ENCODE results near the gene UBTD2. TPM values are rescaled to one million over a fixed set of nuclear protein-coding genes. Genes with fewer than 3 reads are reported as not detected.

The UBTD2 gene
- total and polyA plus RNA-seq, 9 of the 15 experiments (the other 6 are each of a cell fraction or from before 2014, with no cell fraction given): 0.01 to 0.46 (median 0.15) TPM; not detected in 1

DNA sequence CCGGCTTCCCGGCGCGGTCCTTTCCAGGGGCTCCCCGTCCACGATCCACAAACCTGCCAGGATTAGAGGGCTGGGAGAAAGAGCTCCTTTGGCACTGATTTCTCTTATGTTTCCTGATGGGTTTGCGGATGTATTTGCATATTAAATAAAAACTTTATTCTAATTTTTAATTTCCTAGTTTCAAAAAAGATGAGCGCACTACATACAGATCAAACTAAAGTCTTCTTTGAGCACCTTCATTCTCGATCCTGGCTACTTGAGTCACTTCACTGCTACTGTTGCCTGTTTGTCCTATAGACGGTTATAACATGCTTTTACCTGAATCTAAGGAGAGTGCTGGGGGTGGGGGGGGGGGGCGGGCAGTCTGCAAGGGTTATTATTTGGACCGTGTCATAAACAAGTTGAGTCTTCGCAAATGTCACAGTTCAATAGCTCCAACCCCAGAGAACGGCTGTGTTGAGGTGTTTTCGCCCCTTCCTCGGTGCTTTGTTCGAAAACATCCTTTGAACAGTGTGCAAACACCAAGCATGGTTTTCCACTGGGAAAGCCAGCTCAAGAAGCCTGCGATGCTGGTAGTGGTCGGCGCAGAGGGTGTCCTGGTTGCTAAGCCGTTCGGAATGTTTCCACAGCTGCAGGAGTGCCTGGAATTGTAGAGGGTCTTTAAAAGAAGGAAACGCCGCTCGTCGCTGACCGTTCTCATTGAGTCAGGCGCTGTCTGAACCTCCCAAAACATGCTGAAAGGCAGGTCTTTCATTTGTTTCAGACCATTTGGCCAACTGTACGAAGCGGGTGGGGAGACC lies 94.5 kb downstream of the UBTD2 start:
- no peaks in the 10 kb centered on the region for H3K36me3 ChIP-seq (ENCODE audit: control insufficient read depth, insufficient read depth, low read length)
- FAIRE-seq (peak; percentile 19), DNase-seq (ENCODE audit: extremely low read depth in 1 of 4, low spot score in 3 of 4) (no peak), ATAC-seq (no peak)
- H3K27me3 ChIP-seq (ENCODE audit: control insufficient read depth in 2 of 2, insufficient read depth in 2 of 2, low read length in 2 of 2): no peaks in the 10 kb centered on the region
- POLR2A ChIA-PET: interaction anchor here (0.6 to 2.2 kb wide), 4 partner anchors 10 to 83 kb away, joined by 3 to 8 read pairs (median 3); no protein-coding TSS in a partner anchor
- TF ChIP-seq, protein P1, sequence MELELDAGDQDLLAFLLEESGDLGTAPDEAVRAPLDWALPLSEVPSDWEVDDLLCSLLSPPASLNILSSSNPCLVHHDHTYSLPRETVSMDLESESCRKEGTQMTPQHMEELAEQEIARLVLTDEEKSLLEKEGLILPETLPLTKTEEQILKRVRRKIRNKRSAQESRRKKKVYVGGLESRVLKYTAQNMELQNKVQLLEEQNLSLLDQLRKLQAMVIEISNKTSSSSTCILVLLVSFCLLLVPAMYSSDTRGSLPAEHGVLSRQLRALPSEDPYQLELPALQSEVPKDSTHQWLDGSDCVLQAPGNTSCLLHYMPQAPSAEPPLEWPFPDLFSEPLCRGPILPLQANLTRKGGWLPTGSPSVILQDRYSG (tag; conservative IDR thresholded peaks at IDR 0.05; ENCODE audit: low read depth): no peak
- no peak for TF ChIP-seq MAFF (IDR thresholded peaks at IDR 0.05; ENCODE audit: low read length)
- TF ChIP-seq SP1 (CRISPR knock-in tag; IDR thresholded peaks at IDR 0.05): 0 out of 2 replicates have a peak, but pooled peaks have one; percentile 19
- no peak for TF ChIP-seq RBM15 (IDR thresholded peaks at IDR 0.05; ENCODE audit: insufficient read depth, low read length)
- no peak for TF ChIP-seq ZNF143 (CRISPR knock-in tag; IDR thresholded peaks at IDR 0.05)
- no peak for TF ChIP-seq KHSRP (IDR thresholded peaks at IDR 0.05)
- H2AFZ ChIP-seq (ENCODE audit: low read depth, low read length): peak overlapping the region; percentile 99; the same call in 1 of the 2 replicates
- H3K4me3 ChIP-seq: peak overlapping the region; percentile 60; the same call in 1 of the 2 replicates
- peaks cover 7 to 19% of the 10 kb centered on the region in 2 experiments; a peak in 3 of 5 replicates for H3K4me1 ChIP-seq (replicated peaks in 1 of 2; ENCODE audit: control insufficient read depth in 2 of 2, insufficient read depth in 2 of 2, low read length in 2 of 2)
- H3K9me3 ChIP-seq (replicated peaks; ENCODE audit: control insufficient read depth, insufficient read depth, low read depth, low read length): no peaks in the 10 kb centered on the region
- peak overlapping the region in 1 of 2 experiments; percentile 93; a peak in 1 of 4 replicates for H3K9ac ChIP-seq (ENCODE audit: insufficient read depth in 1 of 2, low read depth in 2 of 2, low read length in 2 of 2)
- intact Hi-C loops (cut with micrococcal nuclease): loop anchor here (1.0 to 5.0 kb wide), 6 partner anchors 47 to 277 kb away; no protein-coding TSS in a partner anchor
- no peaks in the 10 kb centered on the region for H3K9me1 ChIP-seq (ENCODE audit: control insufficient read depth, insufficient read depth, low read length)
- BruUV-seq (replicated peaks): no TSS peak
- peak overlapping the region; percentile 92 for H3K4me2 ChIP-seq (ENCODE audit: insufficient read depth, low read length)
- CTCF ChIA-PET (ENCODE audit: low intra/inter-chr PET ratio): interaction anchor here (0.7 to 2.4 kb wide), 2 partner anchors 77 to 83 kb away, joined by 3 to 26 read pairs; no protein-coding TSS in a partner anchor
- no peak overlapping the region for H3K27ac ChIP-seq (ENCODE audit: extremely low read depth, low read depth, low read length)
- H3K79me2 ChIP-seq (ENCODE audit: control insufficient read depth, insufficient read depth, low read length): no peaks in the 10 kb centered on the region
- H4K20me1 ChIP-seq (replicated peaks; ENCODE audit: control insufficient read depth, insufficient read depth, low read length): 0 out of 2 replicates have a peak, but pooled peaks cover 3% of the 10 kb centered on the region
- 36% methylated on average over 29 of the region's 30 CpGs for WGBS (ENCODE audit: insufficient coverage, low coverage, missing lambda C conversion rate)
- in situ Hi-C loops (cut with MboI): loop anchor here (5.0 kb wide), 1 partner anchor 77 kb away; no protein-coding TSS in a partner anchor
